ENCODE data around the gene CCDC34.

DNA sequence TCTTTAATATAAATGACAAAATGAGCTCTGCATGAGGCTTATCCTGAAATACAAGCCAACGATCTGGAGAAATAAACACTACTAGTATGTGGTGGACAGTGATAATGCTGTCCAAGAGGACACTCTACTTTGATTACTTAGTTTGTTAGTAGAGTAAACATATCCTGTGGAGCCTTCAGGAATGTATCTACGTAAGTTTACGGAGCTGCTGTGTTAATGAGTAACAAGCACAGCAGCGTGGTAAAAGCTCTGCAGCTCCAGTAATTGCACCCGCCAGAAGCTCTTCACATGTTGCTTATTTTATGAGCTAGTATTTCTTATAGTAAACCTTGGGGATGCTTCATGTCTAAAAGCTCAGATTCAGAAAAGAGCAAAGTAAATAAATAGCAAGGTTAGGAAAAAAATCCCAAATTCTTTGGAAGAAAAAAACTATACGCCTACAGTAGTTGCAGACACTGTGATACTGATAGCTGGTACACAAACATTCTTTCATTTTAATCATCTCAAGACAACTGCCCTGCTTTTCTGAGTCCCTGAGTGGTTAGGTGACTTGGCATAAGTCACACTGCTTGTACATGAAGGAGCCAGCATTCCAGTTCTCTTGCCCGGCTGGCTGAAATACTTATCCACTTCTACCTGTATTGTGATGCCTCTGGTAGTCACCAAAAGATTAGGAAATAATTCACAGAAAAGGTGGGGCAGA is 32.7 kb upstream of the CCDC34 start:
- TF ChIP-seq MAX (IDR thresholded peaks at IDR 0.05) (no peak), CTCF (IDR thresholded peaks at IDR 0.05; ENCODE audit: control extremely low read depth in 1 of 3, insufficient read depth in 1 of 3, low read depth in 1 of 3, low read length in 3 of 3) (no peak), POLR2A (IDR thresholded peaks at IDR 0.05; ENCODE audit: control extremely low read depth in 1 of 2, low read depth in 2 of 2, low read length in 2 of 2) (no peak), SUZ12 (IDR thresholded peaks at IDR 0.05; ENCODE audit: low read length) (no peak), JUN (IDR thresholded peaks at IDR 0.05; ENCODE audit: low read depth, low read length) (no peak), SP2 (IDR thresholded peaks at IDR 0.05; ENCODE audit: low read length) (no peak), MAFK (IDR thresholded peaks at IDR 0.05; ENCODE audit: low read depth, low read length) (no peak), POLR2AphosphoS5 (IDR thresholded peaks at IDR 0.05; ENCODE audit: low read depth, low read length) (no peak), KDM1A (IDR thresholded peaks at IDR 0.05; ENCODE audit: borderline replicate concordance, low read length) (no peak), CBX8 (IDR thresholded peaks at IDR 0.05; ENCODE audit: borderline replicate concordance, low read depth, low read length) (no peak), TAF1 (IDR thresholded peaks at IDR 0.05; ENCODE audit: low read depth, low read length) (no peak), POU5F1 (IDR thresholded peaks at IDR 0.05; ENCODE audit: low read depth, low read length) (no peak), JUND (IDR thresholded peaks at IDR 0.05; ENCODE audit: low read length) (no peak), GABPA (IDR thresholded peaks at IDR 0.05; ENCODE audit: borderline replicate concordance, insufficient read depth, low read length) (no peak)

All from H1 (cell line).